ENCODE measurements around the gene AOC1.

AOC1 gene

GRCh38 chr7:150824379-150825177 is 27.7 kb upstream of the AOC1 start:
- TF ChIP-seq CTCF (IDR thresholded peaks at IDR 0.05; ENCODE audit: low read depth, low read length, missing control alignments): no peak
- DNase-seq (ENCODE audit: low read depth): no peak
- H3K4me3 ChIP-seq (ENCODE audit: low read depth, low read length): no peak overlapping the region
- in situ Hi-C loops (cut with HindIII; ENCODE audit: low sequenced_read_pairs): no loop called here

- no peak overlapping the region for H3K4me3 ChIP-seq (ENCODE audit: low read depth, low read length)
- in situ Hi-C loops (cut with HindIII; ENCODE audit: low sequenced_read_pairs): no loop called here
- TF ChIP-seq CTCF (IDR thresholded peaks at IDR 0.05; ENCODE audit: low read depth, low read length, missing control alignments): no peak
- no peak for DNase-seq (ENCODE audit: low read depth)
Measured at GRCh38 chr7:150826061-150826849, 26.1 kb upstream of the AOC1 start.

GRCh38 chr7:150828384-150828783 is 23.9 kb upstream of the AOC1 start:
- no peak for TF ChIP-seq CTCF (IDR thresholded peaks at IDR 0.05; ENCODE audit: low read depth, low read length, missing control alignments)
- in situ Hi-C loops (cut with HindIII; ENCODE audit: low sequenced_read_pairs): no loop called here
- DNase-seq (ENCODE audit: low read depth): no peak
- no peak overlapping the region for H3K4me3 ChIP-seq (ENCODE audit: low read depth, low read length)

- in situ Hi-C loops (cut with HindIII; ENCODE audit: low sequenced_read_pairs): no loop called here
Measured at GRCh38 chr7:150829426-150829825, 22.9 kb upstream of the AOC1 start.

GRCh38 chr7:150830937-150831336 is 21.4 kb upstream of the AOC1 start:
- in situ Hi-C loops (cut with HindIII; ENCODE audit: low sequenced_read_pairs): no loop called here
- TF ChIP-seq CTCF (IDR thresholded peaks at IDR 0.05; ENCODE audit: low read depth, low read length, missing control alignments): no peak
- H3K4me3 ChIP-seq (ENCODE audit: low read depth, low read length): no peak overlapping the region
- DNase-seq (ENCODE audit: low read depth): no peak

More at GRCh38 chr7:150829426-150829825, 22.9 kb upstream of the AOC1 start:
- no peak overlapping the region for H3K4me3 ChIP-seq (ENCODE audit: low read depth, low read length)
- no peak for TF ChIP-seq CTCF (IDR thresholded peaks at IDR 0.05; ENCODE audit: low read depth, low read length, missing control alignments)
- DNase-seq (ENCODE audit: low read depth): no peak

- in situ Hi-C loops (cut with HindIII; ENCODE audit: low sequenced_read_pairs): no loop called here
- no peak for TF ChIP-seq CTCF (IDR thresholded peaks at IDR 0.05; ENCODE audit: low read depth, low read length, missing control alignments)
- no peak overlapping the region for H3K4me3 ChIP-seq (ENCODE audit: low read depth, low read length)
- no peak for DNase-seq (ENCODE audit: low read depth)
Measured at GRCh38 chr7:150831851-150832250, 20.5 kb upstream of the AOC1 start.

Measured in astrocyte of the cerebellum (primary cell).